K562 (cell line): Measurements from ENCODE around the gene KCNQ2. TPM values are rescaled to one million over a fixed set of nuclear protein-coding genes. Genes with fewer than 3 reads are reported as not detected.

Experiments used
- ATAC-seq: fragments of 200-7000 bp; cut with Tn5 transposase; 3 replicates; pipeline ENCODE4 v1.9.1; 2020; ENCODE audit warnings: moderate library complexity
- BruUV-seq: library from RNA; stranded (reverse); fragments of 400-500 nt; replicated peaks from 2 replicates; lab custom pipeline; 2021; lab: Mats Ljungman, UMichigan
- CTCF ChIA-PET: fragments of 300-600 bp; formaldehyde crosslinking; extraction: SDS; loops from one replicate; lab custom pipeline; 2021; ENCODE audit warnings: low intra/inter-chr PET ratio; lab: Yijun Ruan, JAX
- POLR2A ChIA-PET: fragments of 300-600, 350-650 bp; sonication (Branson Sonifier 250); formaldehyde crosslinking; extraction: SDS; loops from one replicate; lab custom pipeline; 2021; ENCODE audit warnings: antibody characterized with exemption, inconsistent platforms; lab: Yijun Ruan, JAX
- DNase-seq, 4 experiments: peaks; one replicate each; pipeline versions ENCODE4 v3.0.0 to v3.0.0-alpha.2; 2011 to 2018; ENCODE audit warnings: low spot score in 3 of 4, mixed read lengths in 3 of 4; ENCODE audit errors: extremely low read depth in 1 of 4
- FAIRE-seq: peaks from 2 replicates; lab custom pipeline; 2011; peaks lifted over from hg19 to GRCh38; lab: Jason Lieb, UNC
- H2AFZ ChIP-seq: 2 replicates; pipeline ENCODE4 v1.6.0; 2011; ENCODE audit warnings: low read depth, low read length, control low read depth, inconsistent platforms
- H3K27ac ChIP-seq: fragments of 200-600 bp; 3 replicates; pipeline ENCODE4 v1.8.0; 2011; ENCODE audit warnings: low read depth, mild to moderate bottlenecking, control low read depth, inconsistent platforms, low read length, moderate library complexity, mixed read lengths; ENCODE audit errors: extremely low read depth
- H3K27me3 ChIP-seq, 2 experiments: fragments of 300-600 bp in 1 of 2; 2 replicates in 1 of 2; 3 replicates in 1 of 2; pipeline versions ENCODE4 v1.6.0 to v1.8.0; 2011; ENCODE audit warnings: inconsistent platforms in 2 of 2, low read length in 2 of 2, mild to moderate bottlenecking in 1 of 2, mixed read lengths in 1 of 2, moderate library complexity in 1 of 2; ENCODE audit not compliant: control insufficient read depth in 2 of 2, insufficient read depth in 2 of 2
- H3K36me3 ChIP-seq: fragments of 300-600 bp; 3 replicates; pipeline ENCODE4 v1.8.0; 2011; ENCODE audit warnings: mild to moderate bottlenecking, low read length, inconsistent platforms; ENCODE audit not compliant: control insufficient read depth, insufficient read depth
- H3K4me1 ChIP-seq, 2 experiments: fragments of 200-600 bp in 1 of 2; replicated peaks in 1 of 2; 2 replicates in 1 of 2; 3 replicates in 1 of 2; pipeline versions ENCODE4 v1.5.1 to v1.8.0; 2011; ENCODE audit warnings: inconsistent platforms in 2 of 2, low read length in 2 of 2, mild to moderate bottlenecking in 1 of 2, mixed read lengths in 1 of 2, moderate library complexity in 1 of 2; ENCODE audit not compliant: control insufficient read depth in 2 of 2, insufficient read depth in 2 of 2
- H3K4me2 ChIP-seq: 2 replicates; pipeline ENCODE4 v1.6.1; 2011; ENCODE audit warnings: low read length, control low read depth, inconsistent platforms, mixed read lengths; ENCODE audit not compliant: insufficient read depth
- H3K4me3 ChIP-seq: fragments of 200-600 bp; sonication (generic), shearing (Covaris generic); 2 replicates; pipeline ENCODE4 v1.5.1; 2016; ENCODE audit warnings: control low read depth, inconsistent platforms
- H3K79me2 ChIP-seq: fragments of 200-600 bp; 3 replicates; pipeline ENCODE4 v1.8.0; 2011; ENCODE audit warnings: low read length, inconsistent platforms; ENCODE audit not compliant: control insufficient read depth, insufficient read depth
- H3K9ac ChIP-seq, 2 experiments: 2 replicates each; pipeline versions ENCODE4 v1.6.0 to v1.6.1; 2011; ENCODE audit warnings: low read depth in 2 of 2, low read length in 2 of 2, control low read depth in 1 of 2, inconsistent platforms in 1 of 2, mild to moderate bottlenecking in 1 of 2, mixed read lengths in 1 of 2; ENCODE audit not compliant: insufficient read depth in 1 of 2
- H3K9me1 ChIP-seq: one replicate; pipeline ENCODE4 v1.6.0; 2011; ENCODE audit warnings: inconsistent platforms, mild to moderate bottlenecking, low read length, moderate library complexity; ENCODE audit not compliant: control insufficient read depth, insufficient read depth
- H3K9me3 ChIP-seq: replicated peaks from 2 replicates; pipeline ENCODE4 v1.5.1; 2011; ENCODE audit warnings: low read depth, low read length, inconsistent platforms; ENCODE audit not compliant: control insufficient read depth, insufficient read depth
- H4K20me1 ChIP-seq: replicated peaks from 2 replicates; pipeline ENCODE4 v1.6.1; 2011; ENCODE audit warnings: low read length, inconsistent platforms, mixed read lengths; ENCODE audit not compliant: control insufficient read depth, insufficient read depth
- CSDE1 ChIP-seq, 2 experiments: fragments of 450-650 bp; IDR thresholded peaks; 2 replicates each; pipeline ENCODE4 v1.6.1; 2016; ENCODE audit warnings: mild to moderate bottlenecking in 1 of 2
- PYGO2 ChIP-seq: fragments of 450-650 bp; IDR thresholded peaks from 2 replicates; pipeline ENCODE4 v1.6.1; 2016; ENCODE audit warnings: mild to moderate bottlenecking, missing genetic modification characterization, moderate library complexity, missing compliant biosample characterization
- SMARCA4 ChIP-seq: fragments of 450-650 bp; IDR thresholded peaks from 2 replicates; pipeline ENCODE4 v1.6.1; 2016
- STAT5A ChIP-seq: IDR thresholded peaks from 2 replicates; pipeline ENCODE4 v1.6.1; 2012; ENCODE audit warnings: low read length, inconsistent platforms, borderline replicate concordance
- ZNF133 ChIP-seq: fragments of 250-450 bp; sonication (Bioruptor Pico); IDR thresholded peaks from 2 replicates; pipeline ENCODE4 v1.4.0; 2020; ENCODE audit warnings: mild to moderate bottlenecking
- ZNF140 ChIP-seq: fragments of 250-450 bp; sonication (Bioruptor Pico); IDR thresholded peaks from 2 replicates; pipeline ENCODE4 v1.8.0; 2021; ENCODE audit warnings: moderate library complexity, mild to moderate bottlenecking, inconsistent platforms
- WGBS: fragments of 100-300 bp; shearing (Covaris generic); methylation state at CpG from one replicate; pipeline ENCODE4 v1.1.6; 2016; ENCODE audit warnings: low coverage, mixed read lengths; ENCODE audit not compliant: insufficient coverage; ENCODE audit errors: missing lambda C conversion rate; 5-methylcytosine and 5-hydroxymethylcytosine counted together
- in situ Hi-C: fragments of 300-500 bp; cut with MboI; formaldehyde crosslinking; loops from 4 replicates; pipeline ENCODE4 v1.15.0; 2018; ENCODE audit warnings: inconsistent platforms, mixed read lengths
- intact Hi-C: fragments of 100-400 bp; cut with micrococcal nuclease; formaldehyde crosslinking; loops from 2 replicates; pipeline ENCODE4 v1.14.2; 2022
- polyA plus RNA-seq, 8 experiments: library from polyadenylated mRNA; depleted of rRNA in 4 of 8; stranded (reverse) in 5 of 8; unstranded in 3 of 8; fragments of >200 nt; fragmentation: Nextera tagmentation in 2 of 8; fragmentation: Illumina TruSeq in 1 of 8; extraction: Ambion mirVana in 2 of 8; extraction: Trizol in 1 of 8; gene quantifications; 2 replicates each; pipeline versions ENCODE4 v1.2.1 to v1.2.3, GENCODE V29; 2011 to 2014; ENCODE audit warnings: inconsistent platforms in 1 of 8, missing spikeins in 1 of 8
- total RNA-seq, 7 experiments: library from RNA; depleted of rRNA in 6 of 7; stranded (reverse); fragments of >200 nt in 6 of 7; fragmentation: Illumina TruSeq in 2 of 7; extraction: Trizol in 2 of 7; gene quantifications; 2 replicates each; pipeline versions ENCODE4 v1.2.1 to v1.2.3, GENCODE V29; 2011 to 2021; ENCODE audit warnings: low replicate concordance in 1 of 7
- TF ChIP-seq, protein P1 (sequence below), 2 experiments: fragments of 450-650 bp in 1 of 2; sonication (generic) in 1 of 2; formaldehyde crosslinking; conservative IDR thresholded peaks; 2 replicates each; pipeline versions ENCODE4 v1.4.0 to v1.8.1; 2020 to 2022; ENCODE audit warnings: mild to moderate bottlenecking in 1 of 2, missing genetic modification reagents in 1 of 2
- TF ChIP-seq, protein P2 (sequence below): sonication (generic); formaldehyde crosslinking; IDR thresholded peaks from 2 replicates; pipeline ENCODE4 v1.8.0; 2022; ENCODE audit warnings: missing genetic modification reagents, mild to moderate bottlenecking, moderate library complexity, borderline replicate concordance
- TF ChIP-seq, protein P3 (sequence below): fragments of 250-450 bp; sonication (Bioruptor Pico); IDR thresholded peaks from 2 replicates; pipeline ENCODE4 v1.8.0; 2022; ENCODE audit warnings: moderate library complexity, mild to moderate bottlenecking, inconsistent platforms

Gene KCNQ2
- total and polyA plus RNA-seq, 9 of the 15 experiments (the other 6 are each of a cell fraction or from before 2014, with no cell fraction given), result 0.13 to 0.16 TPM; not detected in 7

DNA sequence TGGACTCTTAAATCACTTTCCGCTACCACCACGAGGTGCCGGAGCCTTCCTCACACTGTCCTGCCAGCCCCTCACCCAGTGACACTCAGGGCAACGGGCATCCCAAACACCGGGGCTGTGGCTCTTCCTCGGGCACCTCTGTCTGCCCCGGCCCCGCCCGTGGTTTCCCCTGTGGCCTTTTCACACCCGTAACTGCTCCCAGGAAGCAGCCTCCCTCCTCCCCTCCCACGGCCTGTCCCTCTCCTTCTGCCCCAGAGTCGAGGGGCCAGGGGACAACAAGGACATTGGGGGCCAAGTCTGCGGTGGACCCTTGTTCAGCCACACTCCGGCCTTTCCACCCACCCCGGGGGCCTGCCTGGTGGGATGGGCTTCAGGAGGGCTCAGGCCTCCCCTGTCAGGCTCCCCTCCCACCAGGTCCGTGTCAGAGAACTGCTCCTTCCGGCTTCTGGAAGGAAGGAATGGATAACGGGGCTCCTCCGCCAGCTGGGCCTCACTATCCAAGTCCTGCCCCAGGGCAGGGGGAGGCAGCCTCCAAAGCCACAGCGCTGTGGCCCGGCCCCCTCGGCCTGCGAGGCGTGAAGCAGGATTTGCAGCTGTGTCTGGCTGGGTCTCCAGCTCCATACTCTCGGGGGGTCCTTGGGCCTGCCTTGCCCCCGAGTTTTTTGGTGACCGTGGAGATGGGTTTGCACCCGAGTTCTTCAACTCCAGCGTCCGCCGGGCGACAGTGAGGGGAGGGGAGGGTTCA lies 56.6 kb downstream of the KCNQ2 start:
- no peak for ATAC-seq
- Histone ChIP-seq H3K36me3 (no peaks in the 10 kb centered on the region), H3K79me2 (no peaks in the 10 kb centered on the region), H3K9me3 (no peaks in the 10 kb centered on the region), H3K4me3 (no peak overlapping the region), H3K4me1 (peaks cover 0 to 63% of the 10 kb centered on the region in 2 experiments; a peak in 2 of 5 replicates), H2AFZ (no peak overlapping the region), H3K27me3 (peaks cover 58 to 95% of the 10 kb centered on the region in 2 experiments; a peak in 4 of 5 replicates), H3K9ac (no peak overlapping the region), H3K4me2 (no peak overlapping the region), H3K9me1 (no peaks in the 10 kb centered on the region), H3K27ac (no peak overlapping the region), H4K20me1 (no peaks in the 10 kb centered on the region; the same call in none of the 2 replicates)
- CTCF ChIA-PET, result no interaction called here
- WGBS, result 4% methylated on average over 29 of the region's 32 CpGs
- in situ Hi-C loops, result no loop called here
- TF ChIP-seq ZNF140 (no peak), PYGO2 (tag) (no peak), SMARCA4 (no peak), ZNF133 (CRISPR knock-in tag) (no peak), CSDE1 (IDR thresholded peaks at IDR 0.05) (no peak), STAT5A (no peak)
- TF ChIP-seq, protein P1, sequence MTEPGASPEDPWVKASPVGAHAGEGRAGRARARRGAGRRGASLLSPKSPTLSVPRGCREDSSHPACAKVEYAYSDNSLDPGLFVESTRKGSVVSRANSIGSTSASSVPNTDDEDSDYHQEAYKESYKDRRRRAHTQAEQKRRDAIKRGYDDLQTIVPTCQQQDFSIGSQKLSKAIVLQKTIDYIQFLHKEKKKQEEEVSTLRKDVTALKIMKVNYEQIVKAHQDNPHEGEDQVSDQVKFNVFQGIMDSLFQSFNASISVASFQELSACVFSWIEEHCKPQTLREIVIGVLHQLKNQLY (CRISPR knock-in tag; conservative IDR thresholded peaks at IDR 0.05), result no peak
- TF ChIP-seq, protein P2, sequence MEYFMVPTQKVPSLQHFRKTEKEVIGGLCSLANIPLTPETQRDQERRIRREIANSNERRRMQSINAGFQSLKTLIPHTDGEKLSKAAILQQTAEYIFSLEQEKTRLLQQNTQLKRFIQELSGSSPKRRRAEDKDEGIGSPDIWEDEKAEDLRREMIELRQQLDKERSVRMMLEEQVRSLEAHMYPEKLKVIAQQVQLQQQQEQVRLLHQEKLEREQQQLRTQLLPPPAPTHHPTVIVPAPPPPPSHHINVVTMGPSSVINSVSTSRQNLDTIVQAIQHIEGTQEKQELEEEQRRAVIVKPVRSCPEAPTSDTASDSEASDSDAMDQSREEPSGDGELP (CRISPR knock-in tag), result no peak
- TF ChIP-seq, protein P3, sequence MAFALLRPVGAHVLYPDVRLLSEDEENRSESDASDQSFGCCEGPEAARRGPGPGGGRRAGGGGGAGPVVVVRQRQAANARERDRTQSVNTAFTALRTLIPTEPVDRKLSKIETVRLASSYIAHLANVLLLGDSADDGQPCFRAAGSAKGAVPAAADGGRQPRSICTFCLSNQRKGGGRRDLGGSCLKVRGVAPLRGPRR, result no peak
- BruUV-seq, result no TSS peak
- POLR2A ChIA-PET, result no interaction called here
- DNase-seq, result no peak
- intact Hi-C loops, result no loop called here
- FAIRE-seq, result no peak
